ENCODE results near the gene HS3ST5. TPM values are rescaled to one million over a fixed set of nuclear protein-coding genes. Genes with fewer than 3 reads are reported as not detected.

The HS3ST5 gene
- total RNA-seq, 4 donors from 2014 or later = 0.48 TPM; not detected in 3

DNA sequence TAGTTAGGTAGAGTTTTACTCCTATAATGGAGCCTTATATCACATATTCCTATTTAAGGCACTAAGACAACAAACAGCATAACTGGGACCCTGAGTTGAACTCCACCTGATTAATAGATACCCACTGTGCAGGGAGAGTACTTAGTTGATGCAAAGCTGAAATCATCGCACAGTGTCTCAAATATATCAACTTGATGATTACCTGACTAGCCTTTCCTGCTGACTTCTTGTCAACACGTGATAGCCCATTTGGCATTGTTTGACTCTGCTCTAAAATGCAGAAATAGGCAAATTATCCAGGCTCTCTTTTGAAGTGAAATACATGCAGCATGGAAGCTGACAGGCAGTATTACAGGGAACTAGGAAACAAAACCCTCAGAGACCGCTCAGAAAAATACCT is 217.2 kb downstream of the HS3ST5 start:
- TF ChIP-seq POLR2A (IDR thresholded peaks at IDR 0.05) = no peak
- TF ChIP-seq, protein P1, sequence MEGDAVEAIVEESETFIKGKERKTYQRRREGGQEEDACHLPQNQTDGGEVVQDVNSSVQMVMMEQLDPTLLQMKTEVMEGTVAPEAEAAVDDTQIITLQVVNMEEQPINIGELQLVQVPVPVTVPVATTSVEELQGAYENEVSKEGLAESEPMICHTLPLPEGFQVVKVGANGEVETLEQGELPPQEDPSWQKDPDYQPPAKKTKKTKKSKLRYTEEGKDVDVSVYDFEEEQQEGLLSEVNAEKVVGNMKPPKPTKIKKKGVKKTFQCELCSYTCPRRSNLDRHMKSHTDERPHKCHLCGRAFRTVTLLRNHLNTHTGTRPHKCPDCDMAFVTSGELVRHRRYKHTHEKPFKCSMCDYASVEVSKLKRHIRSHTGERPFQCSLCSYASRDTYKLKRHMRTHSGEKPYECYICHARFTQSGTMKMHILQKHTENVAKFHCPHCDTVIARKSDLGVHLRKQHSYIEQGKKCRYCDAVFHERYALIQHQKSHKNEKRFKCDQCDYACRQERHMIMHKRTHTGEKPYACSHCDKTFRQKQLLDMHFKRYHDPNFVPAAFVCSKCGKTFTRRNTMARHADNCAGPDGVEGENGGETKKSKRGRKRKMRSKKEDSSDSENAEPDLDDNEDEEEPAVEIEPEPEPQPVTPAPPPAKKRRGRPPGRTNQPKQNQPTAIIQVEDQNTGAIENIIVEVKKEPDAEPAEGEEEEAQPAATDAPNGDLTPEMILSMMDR (IDR thresholded peaks at IDR 0.05) = no peak
- no peaks in the 10 kb centered on the region for H3K9me3 ChIP-seq
- intact Hi-C loops (cut with DNase I; ENCODE audit: low total_unique reads) = no loop called here

GRCh38 chr6:114121913-114122662 is 220.7 kb downstream of the HS3ST5 start:
- intact Hi-C loops (cut with DNase I; ENCODE audit: low total_unique reads) = no loop called here
- no peak for TF ChIP-seq POLR2A (IDR thresholded peaks at IDR 0.05)
- TF ChIP-seq, protein P1 (IDR thresholded peaks at IDR 0.05) = no peak
- DNase-seq = no peak
- no peak overlapping the region for H3K27ac ChIP-seq
- no peaks in the 10 kb centered on the region for H3K36me3 ChIP-seq
- no peaks in the 10 kb centered on the region for H3K9me3 ChIP-seq
- no peaks in the 10 kb centered on the region for H3K27me3 ChIP-seq
- H3K4me1 ChIP-seq = no peaks in the 10 kb centered on the region
- H3K4me3 ChIP-seq = no peak overlapping the region

More for the DNA sequence above, 217.2 kb downstream of the HS3ST5 start:
- DNase-seq = no peak
- no peak overlapping the region for H3K27ac ChIP-seq
- no peaks in the 10 kb centered on the region for H3K4me1 ChIP-seq
- H3K4me3 ChIP-seq = no peak overlapping the region
- no peaks in the 10 kb centered on the region for H3K27me3 ChIP-seq
- H3K36me3 ChIP-seq = no peaks in the 10 kb centered on the region

DNA sequence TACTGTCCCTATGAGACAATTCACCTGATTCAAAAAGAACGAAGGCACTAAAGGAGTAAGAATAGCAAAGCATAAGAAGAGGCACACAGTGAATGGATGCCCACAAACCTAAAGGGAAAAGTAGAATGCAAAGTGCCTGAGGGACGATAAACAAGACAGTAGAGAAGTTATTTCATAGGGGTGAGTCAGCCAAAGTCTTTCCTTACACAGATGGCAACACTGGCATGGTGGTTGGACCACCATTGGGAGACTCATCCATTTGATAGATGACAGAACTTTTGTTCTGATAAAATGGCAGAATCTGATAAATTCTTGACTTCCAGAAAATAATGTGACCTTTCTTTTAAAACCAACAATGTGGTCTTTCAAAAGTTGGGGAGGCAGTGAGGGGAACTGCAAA is 223.8 kb downstream of the HS3ST5 start:
- Histone ChIP-seq H3K4me3 (no peak overlapping the region), H3K27ac (no peak overlapping the region), H3K36me3 (no peaks in the 10 kb centered on the region), H3K4me1 (no peaks in the 10 kb centered on the region), H3K9me3 (no peaks in the 10 kb centered on the region), H3K27me3 (no peaks in the 10 kb centered on the region)
- DNase-seq = no peak
- intact Hi-C loops (cut with DNase I; ENCODE audit: low total_unique reads) = no loop called here
- TF ChIP-seq, protein P1 (IDR thresholded peaks at IDR 0.05) = no peak
- no peak for TF ChIP-seq POLR2A (IDR thresholded peaks at IDR 0.05)

GRCh38 chr6:114115652-114116051 is 227.2 kb downstream of the HS3ST5 start:
- H3K4me1 ChIP-seq = no peaks in the 10 kb centered on the region
- H3K27ac ChIP-seq = no peak overlapping the region
- H3K36me3 ChIP-seq = no peaks in the 10 kb centered on the region
- no peak for DNase-seq
- intact Hi-C loops (cut with DNase I; ENCODE audit: low total_unique reads) = no loop called here
- no peaks in the 10 kb centered on the region for H3K27me3 ChIP-seq
- TF ChIP-seq, protein P1 (IDR thresholded peaks at IDR 0.05) = no peak
- no peak for TF ChIP-seq POLR2A (IDR thresholded peaks at IDR 0.05)
- H3K9me3 ChIP-seq = no peaks in the 10 kb centered on the region
- H3K4me3 ChIP-seq = no peak overlapping the region

GRCh38 chr6:114108119-114109002 is 234.5 kb downstream of the HS3ST5 start:
- Histone ChIP-seq H3K4me3 (no peak overlapping the region), H3K36me3 (no peaks in the 10 kb centered on the region), H3K9me3 (no peaks in the 10 kb centered on the region), H3K27ac (no peak overlapping the region), H3K27me3 (no peaks in the 10 kb centered on the region), H3K4me1 (no peaks in the 10 kb centered on the region)
- DNase-seq = peak; percentile 16 to 20
- intact Hi-C loops (cut with DNase I; ENCODE audit: low total_unique reads) = no loop called here
- TF ChIP-seq, protein P1 (IDR thresholded peaks at IDR 0.05) = peak in 1 of 4 experiments; percentile 27
- no peak for TF ChIP-seq POLR2A (IDR thresholded peaks at IDR 0.05)
